GM10847 (cell line): ENCODE results near the gene CACNA1G.

Source experiments
- POLR2A ChIP-seq: IDR thresholded peaks from 2 replicates; pipeline ENCODE4 v1.6.1; 2011; ENCODE audit not compliant: insufficient read length; ENCODE audit errors: extremely low read depth

CACNA1G gene

DNA sequence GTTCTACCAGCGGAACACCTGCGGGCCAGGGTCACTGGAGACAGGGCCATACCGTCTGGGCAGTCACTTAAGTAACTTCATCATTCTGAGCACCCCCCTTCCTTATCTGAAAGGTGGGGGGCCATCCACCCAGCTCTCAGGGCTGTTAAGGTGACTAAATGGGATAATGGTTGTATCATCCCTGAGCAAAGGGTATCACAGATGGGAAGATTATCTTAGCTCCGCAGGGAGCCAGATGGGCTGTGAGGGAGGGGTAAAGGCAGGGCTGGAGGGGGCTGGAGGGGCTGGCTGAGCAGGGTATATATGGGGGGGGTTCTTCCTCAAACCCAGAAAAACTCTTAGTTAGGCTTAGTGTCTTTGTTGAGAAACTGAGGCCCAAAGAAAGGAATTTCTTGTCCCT, 2.9 kb upstream of the CACNA1G start:
- TF ChIP-seq POLR2A = no peak

GRCh38 chr17:50558091-50558490, 2.4 kb upstream of the CACNA1G start:
- TF ChIP-seq POLR2A = no peak

GRCh38 chr17:50558581-50558940, 2.0 kb upstream of the CACNA1G start:
- no peak for TF ChIP-seq POLR2A

DNA sequence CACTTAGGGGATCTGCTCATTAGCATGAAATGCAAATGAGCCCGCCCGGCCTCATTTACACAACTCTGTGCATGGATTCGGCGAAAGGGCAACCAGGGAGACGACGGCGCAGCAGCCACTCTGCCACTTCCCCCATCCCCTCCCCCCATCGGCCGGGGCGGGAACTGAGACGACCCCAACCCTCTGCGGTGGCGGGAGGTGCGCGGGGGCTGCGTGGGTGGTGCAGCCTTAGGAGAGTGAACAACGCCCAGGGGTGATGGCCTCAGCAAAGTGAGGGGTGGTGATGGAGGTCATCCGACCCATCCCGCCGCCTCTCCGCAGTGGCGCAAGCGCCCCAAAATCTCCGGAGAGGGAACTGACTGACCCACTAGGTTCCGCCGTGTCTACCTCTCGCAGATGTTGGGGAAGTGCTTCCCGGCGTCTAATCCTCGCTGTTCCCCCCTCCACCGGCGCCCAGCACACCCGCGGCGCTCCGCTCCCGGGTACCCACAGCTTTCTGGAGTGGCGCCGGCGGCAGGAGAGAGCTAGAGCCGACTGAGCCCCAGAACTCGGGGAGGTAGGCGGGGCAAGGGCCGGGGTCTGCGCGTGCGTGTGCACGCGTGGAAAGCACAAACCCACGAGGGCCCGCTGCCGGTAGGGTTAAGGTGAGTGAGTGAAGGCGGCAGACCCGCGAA, 1.4 kb upstream of the CACNA1G start:
- no peak for TF ChIP-seq POLR2A

GRCh38 chr17:50559674-50560184, 786 bp upstream of the CACNA1G start:
- no peak for TF ChIP-seq POLR2A

GRCh38 chr17:50560931-50561745, 623 bp downstream of the CACNA1G start:
- TF ChIP-seq POLR2A = no peak

DNA sequence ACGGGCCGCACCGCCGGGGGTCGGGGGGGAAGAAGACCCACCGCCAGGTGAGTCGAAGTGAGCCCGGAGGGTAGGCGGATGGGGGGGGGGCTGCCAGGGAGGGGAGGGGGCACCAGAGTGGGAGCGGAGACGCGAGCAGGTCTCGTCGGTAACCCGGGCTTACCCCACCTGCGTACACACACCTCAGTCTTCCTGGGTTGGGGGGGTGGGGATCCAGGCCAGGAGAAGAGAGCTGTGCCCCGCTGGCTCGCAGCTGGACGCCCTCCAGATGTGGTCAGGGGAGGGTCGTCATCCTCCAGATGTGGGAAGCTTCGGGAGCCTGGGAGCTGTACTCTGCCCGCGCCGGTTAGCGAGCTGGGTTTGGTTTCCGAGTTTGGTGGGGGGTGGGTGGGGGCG, 1.2 kb downstream of the CACNA1G start:
- no peak for TF ChIP-seq POLR2A

GRCh38 chr17:50562242-50563091, 2.0 kb downstream of the CACNA1G start:
- TF ChIP-seq POLR2A = no peak

DNA sequence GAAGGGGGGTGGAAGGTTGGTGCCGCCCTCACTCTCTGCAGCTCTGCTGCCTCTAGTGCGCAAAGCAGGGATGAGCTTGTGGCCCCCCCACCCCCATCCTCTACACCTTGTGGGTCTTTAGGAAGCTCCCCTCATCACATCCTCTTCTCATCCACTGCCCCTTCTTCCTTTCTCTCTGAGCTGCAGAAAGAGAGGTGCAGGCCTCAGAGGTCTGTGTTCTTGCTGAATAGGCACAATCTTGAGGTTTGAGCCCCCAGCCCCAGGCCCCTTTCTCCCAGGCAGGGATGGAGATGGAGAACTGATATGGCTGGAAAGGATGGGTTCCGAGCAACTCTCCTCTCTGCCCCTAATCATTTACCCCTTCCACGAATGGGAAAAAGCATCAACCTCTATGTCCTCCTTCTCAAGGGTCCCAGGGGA, 2.6 kb downstream of the CACNA1G start:
- no peak for TF ChIP-seq POLR2A

GRCh38 chr17:50564916-50565315, 4.4 kb downstream of the CACNA1G start:
- TF ChIP-seq POLR2A = no peak

- no peak for TF ChIP-seq POLR2A
These were observed 5.2 kb downstream of the CACNA1G start for GRCh38 chr17:50565402-50566350.

DNA sequence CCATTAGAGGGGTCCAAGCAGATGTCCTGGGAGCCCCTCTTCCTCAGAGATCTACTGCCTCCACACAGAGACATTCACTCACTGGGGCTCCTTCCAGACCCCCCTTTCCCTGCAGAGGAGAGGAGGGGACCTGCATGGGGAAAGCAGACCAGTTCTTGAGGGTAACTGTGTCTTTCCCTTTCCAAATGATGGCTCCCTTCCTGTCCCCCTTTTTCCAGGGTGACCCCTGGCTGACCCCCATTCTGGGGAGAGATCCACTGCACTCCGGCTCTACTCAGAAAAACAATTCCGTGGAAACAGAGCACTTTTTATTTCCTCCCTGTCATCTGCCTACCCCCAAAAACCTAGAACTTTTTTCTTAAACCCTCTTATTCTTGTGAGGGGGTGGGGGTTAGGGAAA, 6.4 kb downstream of the CACNA1G start:
- TF ChIP-seq POLR2A = no peak

- no peak for TF ChIP-seq POLR2A
These were observed 8.1 kb downstream of the CACNA1G start for GRCh38 chr17:50568659-50569058.

- no peak for TF ChIP-seq POLR2A
These were observed 9.1 kb downstream of the CACNA1G start for GRCh38 chr17:50569592-50569991.
